ENCODE data around the gene AGPAT1.
"Not testable (repeated sequence)": the region's sequence is repeated elsewhere in the genome, so short reads cannot be mapped to it uniquely, and the experiment has no call there.

The AGPAT1 gene

GRCh38 chr6:32187725-32188380, 12.0 kb upstream of the AGPAT1 start:
- DNase-seq = not testable (repeated sequence)

GRCh38 chr6:32187009-32187709, 11.3 kb upstream of the AGPAT1 start:
- no peak for DNase-seq

GRCh38 chr6:32186151-32186840, 10.4 kb upstream of the AGPAT1 start:
- DNase-seq = not testable (repeated sequence)

GRCh38 chr6:32185681-32186131, 9.8 kb upstream of the AGPAT1 start:
- DNase-seq = peak in 11 of 51 donors; percentile 11 to 50 (median 24)

GRCh38 chr6:32184084-32184640, 8.3 kb upstream of the AGPAT1 start, which contains the start of gene AGER:
AGER (minus strand) TSS chr6:32184253; CDS start chr6:32184222, 31 bp downstream.
- DNase-seq = no peak

- DNase-seq = no peak
Measured at GRCh38 chr6:32183483-32184083, 7.7 kb upstream of the AGPAT1 start.

GRCh38 chr6:32183030-32183429, 7.1 kb upstream of the AGPAT1 start:
- no peak for DNase-seq

GRCh38 chr6:32182555-32182981, 6.7 kb upstream of the AGPAT1 start:
- DNase-seq = no peak

GRCh38 chr6:32181915-32182529, 6.1 kb upstream of the AGPAT1 start:
- no peak for DNase-seq

- DNase-seq = no peak
Measured at GRCh38 chr6:32181148-32181702, 5.3 kb upstream of the AGPAT1 start.

- no peak for DNase-seq
Measured at GRCh38 chr6:32179766-32180405, 4.0 kb upstream of the AGPAT1 start.

- no peak for DNase-seq
Measured at GRCh38 chr6:32178547-32179440, 2.9 kb upstream of the AGPAT1 start.

- DNase-seq = peak in 50 of 51 donors; percentile 47 to 100 (median 95)
Measured at GRCh38 chr6:32177788-32178546, 2.1 kb upstream of the AGPAT1 start, which contains the start of gene RNF5. RNF5 (plus strand) TSS chr6:32178405; CDS start chr6:32178512, 107 bp downstream.

- DNase-seq = peak in 8 of 51 donors; percentile 21 to 59 (median 52)
Measured at GRCh38 chr6:32177183-32177787, 1.4 kb upstream of the AGPAT1 start.

GRCh38 chr6:32176476-32177182, 745 bp upstream of the AGPAT1 start:
- DNase-seq = no peak

- DNase-seq = no peak
Measured at GRCh38 chr6:32175322-32175710, 568 bp downstream of the AGPAT1 start.

- no peak for DNase-seq
Measured at GRCh38 chr6:32174416-32174815, 1.5 kb downstream of the AGPAT1 start.
